ENCODE results near the gene POLR1E.

DNA sequence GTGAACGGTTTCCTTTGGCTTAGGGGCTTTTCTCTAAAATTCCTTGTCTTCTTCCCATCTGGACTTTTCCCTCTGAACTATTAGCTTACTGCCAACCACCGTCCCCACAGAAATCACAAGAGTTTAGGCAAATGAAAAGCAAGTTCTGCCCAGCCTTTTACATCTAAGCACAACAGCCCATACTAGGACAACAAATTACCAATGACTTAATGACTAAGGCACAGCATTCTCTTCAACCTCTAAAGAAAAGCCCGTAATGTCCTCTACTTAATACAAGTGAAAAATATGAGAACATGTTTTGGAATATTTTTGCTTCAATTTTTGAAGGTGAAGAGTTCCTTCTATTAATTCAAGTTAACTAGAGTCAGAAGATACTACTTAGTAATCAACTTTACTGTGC, 21.7 kb upstream of the POLR1E start:
- TF ChIP-seq, protein P1, sequence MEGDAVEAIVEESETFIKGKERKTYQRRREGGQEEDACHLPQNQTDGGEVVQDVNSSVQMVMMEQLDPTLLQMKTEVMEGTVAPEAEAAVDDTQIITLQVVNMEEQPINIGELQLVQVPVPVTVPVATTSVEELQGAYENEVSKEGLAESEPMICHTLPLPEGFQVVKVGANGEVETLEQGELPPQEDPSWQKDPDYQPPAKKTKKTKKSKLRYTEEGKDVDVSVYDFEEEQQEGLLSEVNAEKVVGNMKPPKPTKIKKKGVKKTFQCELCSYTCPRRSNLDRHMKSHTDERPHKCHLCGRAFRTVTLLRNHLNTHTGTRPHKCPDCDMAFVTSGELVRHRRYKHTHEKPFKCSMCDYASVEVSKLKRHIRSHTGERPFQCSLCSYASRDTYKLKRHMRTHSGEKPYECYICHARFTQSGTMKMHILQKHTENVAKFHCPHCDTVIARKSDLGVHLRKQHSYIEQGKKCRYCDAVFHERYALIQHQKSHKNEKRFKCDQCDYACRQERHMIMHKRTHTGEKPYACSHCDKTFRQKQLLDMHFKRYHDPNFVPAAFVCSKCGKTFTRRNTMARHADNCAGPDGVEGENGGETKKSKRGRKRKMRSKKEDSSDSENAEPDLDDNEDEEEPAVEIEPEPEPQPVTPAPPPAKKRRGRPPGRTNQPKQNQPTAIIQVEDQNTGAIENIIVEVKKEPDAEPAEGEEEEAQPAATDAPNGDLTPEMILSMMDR (IDR thresholded peaks at IDR 0.05; ENCODE audit: low read depth, low read length, poor library complexity, severe bottlenecking): no peak
- TF ChIP-seq EZH2phosphoT487 (IDR thresholded peaks at IDR 0.05; ENCODE audit: borderline replicate concordance, low read length): no peak
